Spleen (tissue), 11 donors: ENCODE measurements around the gene DOCK2. TPM values are rescaled to one million over a fixed set of nuclear protein-coding genes. Genes with fewer than 3 reads are reported as not detected.

ENCODE experiments used
- DNase-seq: peaks from one replicate; pipeline ENCODE4 v3.0.0-alpha.2; 2020
- H3K27ac ChIP-seq, 8 donors: fragments of 200-600 bp; sonication (generic) in 7 of 8; 1 replicate in 4 of 8; 2 replicates in 4 of 8; pipeline versions ENCODE4 v1.5.0 to v1.8.0; 2016 to 2021; ENCODE audit warnings: inconsistent platforms in 4 of 8, mild to moderate bottlenecking in 4 of 8, moderate library complexity in 1 of 8
- H3K27me3 ChIP-seq, 7 donors: fragments of 200-600 bp; sonication (generic) in 6 of 7; replicated peaks in 1 of 7; 1 replicate in 4 of 7; 2 replicates in 3 of 7; pipeline versions ENCODE4 v1.5.0 to v1.8.0; 2016 to 2021; ENCODE audit warnings: inconsistent platforms in 3 of 7, mild to moderate bottlenecking in 1 of 7
- H3K36me3 ChIP-seq, 6 donors: fragments of 200-600 bp; sonication (generic) in 5 of 6; 1 replicate in 4 of 6; 2 replicates in 2 of 6; pipeline versions ENCODE4 v1.5.0 to v1.8.0; 2016 to 2021; ENCODE audit warnings: inconsistent platforms in 2 of 6
- H3K4me1 ChIP-seq, 6 donors: fragments of 200-600 bp; sonication (generic) in 5 of 6; 1 replicate in 3 of 6; 2 replicates in 3 of 6; pipeline versions ENCODE4 v1.5.0 to v1.8.0; 2016 to 2021; ENCODE audit warnings: inconsistent platforms in 3 of 6
- H3K4me3 ChIP-seq, 8 donors: fragments of 200-600 bp; sonication (generic) in 7 of 8; 1 replicate in 4 of 8; 2 replicates in 4 of 8; pipeline versions ENCODE4 v1.5.0 to v1.8.0; 2016 to 2021; ENCODE audit warnings: inconsistent platforms in 4 of 8, mild to moderate bottlenecking in 4 of 8, moderate library complexity in 2 of 8
- H3K9me3 ChIP-seq, 8 donors: fragments of 200-600 bp; sonication (generic) in 7 of 8; 1 replicate in 4 of 8; 2 replicates in 4 of 8; pipeline versions ENCODE4 v1.5.0 to v1.8.0; 2016 to 2021; ENCODE audit warnings: inconsistent platforms in 4 of 8
- CTCF ChIP-seq, 11 experiments: fragments of 200-600 bp in 7 of 11; fragments of 450-650 bp in 4 of 11; sonication (generic) in 4 of 11; IDR thresholded peaks in 8 of 11; conservative IDR thresholded peaks in 3 of 11; 1 replicate in 7 of 11; 2 replicates in 4 of 11; pipeline versions ENCODE4 v1.4.0 to v1.8.0; 2016 to 2021; ENCODE audit warnings: antibody characterized with exemption in 11 of 11, inconsistent platforms in 4 of 11, mild to moderate bottlenecking in 1 of 11
- POLR2A ChIP-seq, 3 donors: fragments of 450-650 bp; IDR thresholded peaks; one replicate each; pipeline ENCODE4 v1.5.1; 2017; ENCODE audit warnings: antibody characterized with exemption in 3 of 3, mild to moderate bottlenecking in 1 of 3
- POLR2AphosphoS5 ChIP-seq, 3 donors: sonication (generic); formaldehyde crosslinking; IDR thresholded peaks; one replicate each; pipeline ENCODE4 v1.5.1; 2017; ENCODE audit warnings: antibody characterized with exemption in 3 of 3
- WGBS, 5 donors: extraction: QIAGEN DNeasy Blood & Tissue Kit in 3 of 5; methylation state at CpG; one replicate each; pipeline versions ENCODE4 v1.1.5 to v1.1.7; 2013 to 2018; 5-methylcytosine and 5-hydroxymethylcytosine counted together
- intact Hi-C: fragments of 100-400 bp; cut with DNase I; formaldehyde crosslinking; loops from one replicate; pipeline ENCODE4 v1.15.0; 2023; ENCODE audit warnings: low total_unique reads
- polyA plus RNA-seq, 3 donors: library from polyadenylated mRNA; stranded (reverse); fragments of 200-250 nt; gene quantifications; one replicate each; pipeline ENCODE4 v1.2.1, GENCODE V29; 2013
- total RNA-seq, 7 donors: library from RNA; depleted of rRNA in 3 of 7; stranded (reverse); fragments of >200 nt in 3 of 7; fragmentation: NEBNext Ultra II Directional in 4 of 7; extraction: Animal tissue kit (Norgen Biotek cat#: 25700) in 4 of 7; gene quantifications; one replicate each; pipeline versions ENCODE4 v1.1.0 to v1.2.1, GENCODE V29; 2016 to 2021
- donor health status: healthy with polysubstance abuse.
- donor health status: DM: no; HTN: no; CAD: no; lungs with moderate emphysema.
- donor health status: DM: no; HTN: no; CAD: no.
- donor health status: Bipolar disorder and iron deficiency.
- donor health status: healthy.
- donor health status: DM: no; HTN: no; CAD: no.
- donor health status: DM: yes; HTN: yes; CAD: no.

Gene DOCK2
- total and polyA plus RNA-seq, 10 donors = 30.6 to 321 (median 198) TPM

GRCh38 chr5:169701910-169702451 lies 64.9 kb downstream of the DOCK2 start:
- Histone ChIP-seq H3K36me3 (peaks cover 0 to 100% (median 74%) of the 10 kb centered on the region in 6 donors), H3K9me3 (no peaks in the 10 kb centered on the region), H3K27me3 (no peaks in the 10 kb centered on the region), H3K27ac (peak overlapping the region in 1 of 8 donors; percentile 46), H3K4me1 (peaks cover 0 to 8% (median 0%) of the 10 kb centered on the region in 6 donors), H3K4me3 (no peak overlapping the region)
- TF ChIP-seq POLR2AphosphoS5 (IDR thresholded peaks at IDR 0.05) (no peak), CTCF (IDR thresholded peaks at IDR 0.05 in 8 of 11, conservative IDR thresholded peaks at IDR 0.05 in 3 of 11) (peak in 8 of 11 experiments; percentile 16 to 58 (median 44)), POLR2A (IDR thresholded peaks at IDR 0.05) (no peak)
- intact Hi-C loops = loop anchor here (5.0 kb wide), 1 partner anchor 280 kb away; the partner anchor contains the start of gene INSYN2B
- 66 to 70% (median 68%) methylated on average over 8 of the region's 8 CpGs for WGBS, 5 donors
- DNase-seq = no peak

GRCh38 chr5:169702693-169703481 lies 65.8 kb downstream of the DOCK2 start:
- H3K4me3 ChIP-seq = no peak overlapping the region
- no peaks in the 10 kb centered on the region for H3K27me3 ChIP-seq
- peaks cover 0 to 8% (median 0%) of the 10 kb centered on the region in 6 donors for H3K4me1 ChIP-seq
- no peaks in the 10 kb centered on the region for H3K9me3 ChIP-seq
- intact Hi-C loops = loop anchor here (5.0 kb wide), 1 partner anchor 279 kb away; the partner anchor contains the start of gene INSYN2B
- TF ChIP-seq POLR2AphosphoS5 (IDR thresholded peaks at IDR 0.05) (no peak), CTCF (IDR thresholded peaks at IDR 0.05 in 8 of 11, conservative IDR thresholded peaks at IDR 0.05 in 3 of 11) (no peak), POLR2A (IDR thresholded peaks at IDR 0.05) (no peak)
- peaks cover 0 to 100% (median 76%) of the 10 kb centered on the region in 6 donors for H3K36me3 ChIP-seq
- 76 to 82% (median 79%) methylated on average over 7 of the region's 7 CpGs for WGBS, 5 donors
- H3K27ac ChIP-seq = peak overlapping the region in 2 of 8 donors; percentile 5 to 46
- no peak for DNase-seq

- Histone ChIP-seq H3K36me3 (peaks cover 0 to 100% (median 74%) of the 10 kb centered on the region in 6 donors), H3K27ac (peak overlapping the region in 2 of 8 donors; percentile 4 to 6), H3K4me3 (no peak overlapping the region), H3K27me3 (no peaks in the 10 kb centered on the region), H3K9me3 (no peaks in the 10 kb centered on the region), H3K4me1 (peaks cover 0 to 8% (median 0%) of the 10 kb centered on the region in 6 donors)
- TF ChIP-seq CTCF (IDR thresholded peaks at IDR 0.05 in 8 of 11, conservative IDR thresholded peaks at IDR 0.05 in 3 of 11) (no peak), POLR2A (IDR thresholded peaks at IDR 0.05) (no peak), POLR2AphosphoS5 (IDR thresholded peaks at IDR 0.05) (no peak)
- 56 to 80% (median 73%) methylated on average over 2 of the region's 2 CpGs for WGBS, 5 donors
- intact Hi-C loops = loop anchor here (5.0 kb wide), 1 partner anchor 278 kb away; the partner anchor contains the start of gene INSYN2B
- no peak for DNase-seq
Measured at GRCh38 chr5:169703813-169704212, 66.7 kb downstream of the DOCK2 start.

- H3K4me3 ChIP-seq = no peak overlapping the region
- no peaks in the 10 kb centered on the region for H3K9me3 ChIP-seq
- intact Hi-C loops = no loop called here
- 68 to 79% (median 74%) methylated on average over 2 of the region's 2 CpGs for WGBS, 5 donors
- H3K27me3 ChIP-seq = no peaks in the 10 kb centered on the region
- peak overlapping the region in 2 of 8 donors; percentile 3 to 21 for H3K27ac ChIP-seq
- peaks cover 0 to 100% (median 66%) of the 10 kb centered on the region in 6 donors for H3K36me3 ChIP-seq
- no peak for DNase-seq
- no peak for TF ChIP-seq POLR2A (IDR thresholded peaks at IDR 0.05)
- no peak for TF ChIP-seq POLR2AphosphoS5 (IDR thresholded peaks at IDR 0.05)
- no peak for TF ChIP-seq CTCF (IDR thresholded peaks at IDR 0.05 in 8 of 11, conservative IDR thresholded peaks at IDR 0.05 in 3 of 11)
- H3K4me1 ChIP-seq = peaks cover 0 to 8% (median 0%) of the 10 kb centered on the region in 6 donors
Measured at GRCh38 chr5:169705322-169705721, 68.2 kb downstream of the DOCK2 start.
